Measurements from ENCODE around the gene SHISA7. TPM values are rescaled to one million over a fixed set of nuclear protein-coding genes. Genes with fewer than 3 reads are reported as not detected.

Gene SHISA7
- total and polyA plus RNA-seq, 4 donors: 1.6 TPM; not detected in 3

- whole genome bisulfite sequencing: 9% methylated on average over 34 of the region's 34 CpGs
- no peaks in the 10 kb centered on the region for H3K27me3 ChIP-seq (ENCODE audit: control insufficient read depth in 4 of 4, insufficient read depth in 4 of 4, low read length in 3 of 4)
- H3K9ac ChIP-seq (ENCODE audit: low read depth in 1 of 2, low read length in 2 of 2): peak overlapping the region; percentile 71 to 90
- TF ChIP-seq, protein P1, sequence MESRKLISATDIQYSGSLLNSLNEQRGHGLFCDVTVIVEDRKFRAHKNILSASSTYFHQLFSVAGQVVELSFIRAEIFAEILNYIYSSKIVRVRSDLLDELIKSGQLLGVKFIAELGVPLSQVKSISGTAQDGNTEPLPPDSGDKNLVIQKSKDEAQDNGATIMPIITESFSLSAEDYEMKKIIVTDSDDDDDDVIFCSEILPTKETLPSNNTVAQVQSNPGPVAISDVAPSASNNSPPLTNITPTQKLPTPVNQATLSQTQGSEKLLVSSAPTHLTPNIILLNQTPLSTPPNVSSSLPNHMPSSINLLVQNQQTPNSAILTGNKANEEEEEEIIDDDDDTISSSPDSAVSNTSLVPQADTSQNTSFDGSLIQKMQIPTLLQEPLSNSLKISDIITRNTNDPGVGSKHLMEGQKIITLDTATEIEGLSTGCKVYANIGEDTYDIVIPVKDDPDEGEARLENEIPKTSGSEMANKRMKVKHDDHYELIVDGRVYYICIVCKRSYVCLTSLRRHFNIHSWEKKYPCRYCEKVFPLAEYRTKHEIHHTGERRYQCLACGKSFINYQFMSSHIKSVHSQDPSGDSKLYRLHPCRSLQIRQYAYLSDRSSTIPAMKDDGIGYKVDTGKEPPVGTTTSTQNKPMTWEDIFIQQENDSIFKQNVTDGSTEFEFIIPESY (IDR thresholded peaks at IDR 0.05): no peak
- no peak for TF ChIP-seq RXRA (IDR thresholded peaks at IDR 0.05)
- TF ChIP-seq YY1 (IDR thresholded peaks at IDR 0.05): no peak
- no peak for TF ChIP-seq REST (IDR thresholded peaks at IDR 0.05)
- TF ChIP-seq JUND (IDR thresholded peaks at IDR 0.05): no peak
- no peak for TF ChIP-seq EGR1 (IDR thresholded peaks at IDR 0.05; ENCODE audit: low read depth in 2 of 2)
- TF ChIP-seq FOXA2 (IDR thresholded peaks at IDR 0.05): no peak
- TF ChIP-seq NR2F2 (IDR thresholded peaks at IDR 0.05): peak; percentile 18
- no peak for TF ChIP-seq RAD21 (IDR thresholded peaks at IDR 0.05)
- peak; percentile 89 for TF ChIP-seq HNF4G (IDR thresholded peaks at IDR 0.05)
- no peak for TF ChIP-seq HNF4A (conservative IDR thresholded peaks at IDR 0.05)
- TF ChIP-seq, protein P2, sequence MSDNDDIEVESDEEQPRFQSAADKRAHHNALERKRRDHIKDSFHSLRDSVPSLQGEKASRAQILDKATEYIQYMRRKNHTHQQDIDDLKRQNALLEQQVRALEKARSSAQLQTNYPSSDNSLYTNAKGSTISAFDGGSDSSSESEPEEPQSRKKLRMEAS (IDR thresholded peaks at IDR 0.05): no peak
- TF ChIP-seq SP1 (IDR thresholded peaks at IDR 0.05): no peak
- TF ChIP-seq, protein P3, sequence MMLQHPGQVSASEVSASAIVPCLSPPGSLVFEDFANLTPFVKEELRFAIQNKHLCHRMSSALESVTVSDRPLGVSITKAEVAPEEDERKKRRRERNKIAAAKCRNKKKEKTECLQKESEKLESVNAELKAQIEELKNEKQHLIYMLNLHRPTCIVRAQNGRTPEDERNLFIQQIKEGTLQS (IDR thresholded peaks at IDR 0.05): no peak
- H3K9me3 ChIP-seq (ENCODE audit: control insufficient read depth in 4 of 4, low read length in 3 of 4): no peaks in the 10 kb centered on the region
- peak overlapping the region; percentile 75 to 94 for H3K27ac ChIP-seq (ENCODE audit: low read depth in 1 of 2, low read length in 2 of 2)
- H3K36me3 ChIP-seq (ENCODE audit: control insufficient read depth in 4 of 4, insufficient read depth in 3 of 4, low read depth in 1 of 4, low read length in 3 of 4): peaks cover 10 to 26% (median 17%) of the 10 kb centered on the region in 4 donors
- H3K4me3 ChIP-seq (ENCODE audit: low read depth in 1 of 3, low read length in 3 of 3): peak overlapping the region; percentile 11 to 71 (median 29)
- peaks cover 16 to 39% (median 30%) of the 10 kb centered on the region in 4 donors for H3K4me1 ChIP-seq (ENCODE audit: control insufficient read depth in 4 of 4, insufficient read depth in 4 of 4, low read length in 3 of 4)
- peak; percentile 93 for DNase-seq (ENCODE audit: low spot score)
Measured at GRCh38 chr19:55384920-55385723, 58.0 kb downstream of the SHISA7 start.

- Histone ChIP-seq H3K27me3 (ENCODE audit: control insufficient read depth in 4 of 4, insufficient read depth in 4 of 4, low read length in 3 of 4) (no peaks in the 10 kb centered on the region), H3K9ac (ENCODE audit: low read depth in 1 of 2, low read length in 2 of 2) (peak within 1 kb of the TSS; percentile 71 to 83), H3K36me3 (ENCODE audit: control insufficient read depth in 4 of 4, insufficient read depth in 3 of 4, low read depth in 1 of 4, low read length in 3 of 4) (peaks cover 8 to 20% (median 14%) of the 10 kb centered on the region in 4 donors), H3K4me1 (ENCODE audit: control insufficient read depth in 4 of 4, insufficient read depth in 4 of 4, low read length in 3 of 4) (peaks cover 16 to 39% (median 30%) of the 10 kb centered on the region in 4 donors), H3K9me3 (ENCODE audit: control insufficient read depth in 4 of 4, low read length in 3 of 4) (no peaks in the 10 kb centered on the region), H3K27ac (ENCODE audit: low read depth in 1 of 2, low read length in 2 of 2) (peak within 1 kb of the TSS; percentile 75 to 94), H3K4me3 (ENCODE audit: low read depth in 1 of 3, low read length in 3 of 3) (peak within 1 kb of the TSS; percentile 56 to 71 (median 64))
- 19% methylated on average over 72 of the region's 72 CpGs for WGBS
- peak; percentile 44 for DNase-seq (ENCODE audit: low spot score)
- TF ChIP-seq YY1 (IDR thresholded peaks at IDR 0.05): no peak
- TF ChIP-seq FOXA2 (IDR thresholded peaks at IDR 0.05): no peak
- no peak for TF ChIP-seq CTCF (IDR thresholded peaks at IDR 0.05; ENCODE audit: low read depth, low read length, missing input control)
- TF ChIP-seq HNF4G (IDR thresholded peaks at IDR 0.05): no peak
- no peak for TF ChIP-seq EGR1 (IDR thresholded peaks at IDR 0.05; ENCODE audit: low read depth in 2 of 2)
- no peak for TF ChIP-seq NR2F2 (IDR thresholded peaks at IDR 0.05)
- TF ChIP-seq RAD21 (IDR thresholded peaks at IDR 0.05): no peak
- TF ChIP-seq HNF4A (conservative IDR thresholded peaks at IDR 0.05): no peak
- TF ChIP-seq, protein P2 (IDR thresholded peaks at IDR 0.05): no peak
- no peak for TF ChIP-seq GABPA (IDR thresholded peaks at IDR 0.05 in 1 of 2, conservative IDR thresholded peaks at IDR 0.05 in 1 of 2)
- no peak for TF ChIP-seq JUND (IDR thresholded peaks at IDR 0.05)
- TF ChIP-seq TAF1 (conservative IDR thresholded peaks at IDR 0.05): no peak
- TF ChIP-seq, protein P3 (IDR thresholded peaks at IDR 0.05): no peak
- TF ChIP-seq, protein P1 (IDR thresholded peaks at IDR 0.05): no peak
- no peak for TF ChIP-seq RXRA (IDR thresholded peaks at IDR 0.05)
Measured at GRCh38 chr19:55384131-55384919, 58.8 kb downstream of the SHISA7 start, which contains the start of gene TMEM238. Gene TMEM238 (minus strand): TSS chr19:55384292. CDS start chr19:55384259, 33 bp downstream.
